Head of caudate nucleus (tissue), 42 donors: ENCODE measurements around the gene VPS9D1.
A peak's percentile ranks its signal among the peaks of the same experiment; 100 is the strongest.
"Not testable (repeated sequence)": the region's sequence is repeated elsewhere in the genome, so short reads cannot be mapped to it uniquely, and the experiment has no call there.

Experiments used
- DNase-seq, 42 donors: peaks; one replicate each; pipeline versions ENCODE4 v3.0.0 to v3.0.0-alpha.2; 2020 to 2021; ENCODE audit warnings: mixed read lengths in 7 of 42
- intact Hi-C: fragments of 100-400 bp; cut with DNase I; formaldehyde crosslinking; loops from one replicate; pipeline ENCODE4 v1.15.0; 2022

VPS9D1 gene

DNA sequence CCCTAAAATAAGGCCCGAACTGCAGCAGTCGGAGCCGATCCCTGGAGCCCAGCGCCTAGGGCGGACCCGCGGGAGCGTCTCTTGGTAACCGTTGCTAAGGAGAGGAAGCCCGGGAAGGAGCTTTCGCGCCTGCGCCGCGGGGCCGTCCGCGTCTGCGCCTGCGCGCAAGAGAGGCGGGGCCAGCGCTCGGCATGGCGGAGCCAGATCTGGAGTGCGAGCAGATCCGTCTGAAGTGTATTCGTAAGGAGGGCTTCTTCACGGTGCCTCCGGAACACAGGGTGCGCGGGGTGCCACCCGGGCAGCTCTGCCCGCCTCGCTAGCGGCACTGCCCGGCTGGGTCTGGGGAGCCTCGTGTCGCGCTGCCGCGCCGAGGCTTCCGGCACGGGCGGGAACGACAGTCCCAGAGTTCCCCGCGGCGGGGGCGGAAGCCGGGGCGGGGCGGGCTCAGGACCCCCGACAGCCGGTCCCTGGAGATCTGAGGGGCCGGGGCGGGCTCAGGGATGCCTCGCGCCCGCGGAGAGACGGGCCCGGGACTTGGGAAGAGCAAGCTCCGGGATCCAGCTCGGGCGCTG lies 34.1 kb downstream of the VPS9D1 start, which contains the start of gene CDK10:
TSS of gene CDK10 (plus strand) at position 170 of the 572 bp plus-strand sequence. CDS start at position 192, 22 bp downstream.
- intact Hi-C loops = loop anchor here (10.0 kb wide), 1 partner anchor 122 kb away; the partner anchor contains the start of gene RPL13
- peak; percentile 69 to 97 (median 91) for DNase-seq

DNA sequence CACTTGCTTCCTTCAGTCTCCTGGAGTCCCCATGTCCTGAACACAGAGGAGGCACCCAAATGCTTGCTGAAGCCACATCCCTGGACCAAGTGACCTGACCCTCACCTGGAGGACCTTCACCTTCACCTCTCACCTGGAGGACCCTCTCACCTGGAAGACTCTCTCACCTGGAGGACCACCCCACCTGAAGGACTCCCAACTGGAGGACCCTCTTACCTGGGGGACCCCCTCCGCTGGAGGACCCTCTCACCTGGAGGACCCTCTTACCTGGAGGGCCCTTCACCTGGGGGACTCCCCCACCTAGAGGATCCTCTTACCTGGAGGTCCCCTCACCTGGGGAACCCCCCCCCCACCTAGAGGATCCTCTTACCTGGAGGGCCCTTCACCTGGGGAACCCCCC lies 34.8 kb downstream of the VPS9D1 start:
- intact Hi-C loops = loop anchor here (10.0 kb wide), 1 partner anchor 121 kb away; the partner anchor contains the start of gene RPL13
- DNase-seq = no peak

DNA sequence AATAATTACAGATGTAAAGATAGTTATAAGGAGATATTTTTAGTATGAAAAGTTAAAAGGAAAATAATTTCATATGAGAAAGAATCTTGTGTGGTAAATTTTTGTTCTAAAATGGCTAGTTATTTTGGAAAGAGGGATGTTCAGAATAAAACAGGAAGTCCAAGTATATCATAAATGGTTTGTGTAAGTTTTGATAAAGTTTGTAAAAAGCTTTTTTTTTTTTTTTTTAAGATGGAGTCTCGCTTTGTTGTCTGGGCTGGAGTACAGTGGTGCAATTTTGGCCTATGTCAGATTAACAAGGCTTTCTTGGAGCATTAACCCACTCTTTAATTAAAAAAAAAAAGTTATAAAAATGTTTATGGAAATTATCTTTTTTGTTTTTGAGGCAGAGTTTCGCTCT lies 42.4 kb downstream of the VPS9D1 start:
- no peak for DNase-seq
- intact Hi-C loops = no loop called here

DNA sequence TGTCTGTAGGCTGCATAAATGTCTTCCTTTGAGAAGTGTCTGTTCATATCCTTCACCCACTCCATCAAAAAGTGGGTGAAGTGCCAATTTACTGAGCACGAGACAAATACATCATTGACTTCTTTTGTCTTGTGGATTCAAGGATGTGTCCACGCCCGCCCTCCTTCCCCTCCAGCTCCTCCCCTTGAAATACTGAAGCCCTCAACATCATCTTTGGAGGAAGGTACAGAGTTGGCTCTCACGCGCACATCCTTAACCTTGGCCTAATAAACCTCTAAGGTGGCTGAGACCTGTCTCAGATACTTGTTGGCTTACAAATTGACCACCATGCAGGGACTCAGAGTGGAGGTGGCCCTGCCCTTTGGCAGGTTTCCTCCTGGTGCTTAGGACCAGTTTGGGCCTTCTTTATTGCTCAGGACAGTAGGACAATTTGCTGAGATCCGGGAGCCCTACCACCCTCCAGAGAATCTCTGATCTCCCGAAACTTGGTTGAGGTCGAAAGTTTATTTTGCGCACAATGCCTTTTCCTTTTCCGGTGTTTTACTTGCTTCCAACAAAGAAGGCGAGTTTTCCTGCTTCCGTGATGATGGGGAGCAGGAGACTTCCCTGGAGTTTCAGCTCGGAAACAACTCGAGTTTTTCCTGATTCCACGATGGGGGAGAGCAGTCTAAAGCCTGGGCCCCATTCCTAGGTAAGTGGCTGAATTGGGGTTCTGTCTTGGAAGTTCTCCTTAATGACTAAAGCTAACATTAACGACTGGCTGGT lies 48.3 kb downstream of the VPS9D1 start:
- DNase-seq = no peak
- intact Hi-C loops = no loop called here

DNA sequence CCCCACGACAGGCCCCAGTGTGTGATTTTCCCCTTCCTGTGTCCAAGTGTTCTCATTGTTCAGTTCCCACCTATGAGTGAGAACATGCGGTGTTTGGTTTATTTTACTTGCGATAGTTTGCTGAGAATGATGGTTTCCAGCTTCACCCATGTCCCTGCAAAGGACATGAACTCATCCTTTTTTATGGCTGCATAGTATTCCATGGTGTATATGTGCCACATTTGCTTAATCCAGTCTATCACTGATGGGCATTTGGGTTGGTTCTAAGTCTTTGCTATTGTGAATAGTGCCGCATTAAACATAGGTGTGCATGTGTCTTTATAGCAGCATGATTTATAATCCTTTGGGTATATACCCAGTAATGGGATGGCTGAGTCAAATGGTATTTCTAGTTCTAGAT lies 49.1 kb downstream of the VPS9D1 start:
- intact Hi-C loops, DNase-seq: not testable (repeated sequence)

DNA sequence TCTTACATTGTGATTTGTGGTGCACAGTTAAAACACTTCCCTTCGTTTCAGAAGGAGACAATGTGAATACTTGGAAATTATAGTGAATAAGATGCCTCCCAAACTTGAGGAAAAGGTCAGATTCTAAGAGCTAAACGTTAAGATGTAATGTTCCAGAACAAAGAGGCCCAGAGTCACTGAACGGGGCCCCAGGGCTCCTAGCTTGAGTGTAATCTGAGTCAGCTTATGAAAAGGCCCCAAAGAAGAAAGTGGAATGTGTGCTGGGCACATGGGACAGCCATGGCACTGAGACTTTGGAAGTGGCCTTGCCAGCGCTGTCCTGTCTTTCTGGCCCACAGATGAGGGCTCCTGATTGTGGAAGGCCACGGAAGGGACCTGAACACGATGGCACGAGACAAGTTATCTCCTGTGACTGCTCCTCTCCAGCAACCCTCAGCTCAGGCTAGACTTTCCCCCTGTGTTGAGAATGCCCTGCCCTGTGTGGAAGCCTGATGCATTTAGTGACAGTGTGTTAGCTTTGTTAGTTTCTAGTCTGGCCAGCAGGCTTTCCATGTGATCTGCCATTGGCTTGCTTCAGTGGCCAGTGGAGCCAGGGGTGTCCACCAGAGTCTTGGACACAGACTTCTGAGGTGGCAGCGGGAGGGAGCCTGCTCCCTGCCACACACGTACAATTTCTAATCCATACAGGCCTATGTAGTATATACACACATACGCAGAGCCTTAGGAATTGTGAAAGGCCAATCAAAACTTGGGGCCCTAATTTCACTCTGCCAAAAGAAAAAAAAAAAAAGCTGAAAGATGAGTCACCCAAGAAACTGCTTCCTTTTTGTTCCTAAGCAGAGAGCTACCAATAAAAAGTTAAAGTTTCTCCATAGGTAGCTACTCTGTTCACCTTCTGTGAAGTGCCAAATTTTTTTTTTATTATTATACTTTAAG lies 49.9 kb downstream of the VPS9D1 start:
- no peak for DNase-seq
- intact Hi-C loops = no loop called here

DNA sequence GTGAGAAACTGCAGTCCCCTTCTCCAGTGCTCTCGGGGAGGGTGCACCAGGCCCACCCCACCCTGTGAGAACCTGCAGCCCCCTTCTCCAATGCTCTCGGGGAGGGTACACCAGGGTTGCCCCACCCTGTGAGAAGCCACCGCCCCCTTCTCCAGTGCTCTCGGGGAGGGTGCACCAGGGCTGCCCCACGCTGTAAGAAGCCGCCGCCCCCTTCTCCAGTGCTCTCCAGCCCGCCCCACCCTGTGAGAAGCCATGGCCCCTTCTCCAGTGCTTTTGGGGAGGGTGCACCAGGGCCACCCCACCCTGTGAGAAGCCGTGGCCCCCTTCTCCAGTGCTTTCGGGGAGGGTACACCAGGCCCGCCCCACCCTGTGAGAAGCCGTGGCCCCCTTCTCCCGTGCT lies 50.9 kb downstream of the VPS9D1 start:
- no peak for DNase-seq
- intact Hi-C loops = no loop called here

DNA sequence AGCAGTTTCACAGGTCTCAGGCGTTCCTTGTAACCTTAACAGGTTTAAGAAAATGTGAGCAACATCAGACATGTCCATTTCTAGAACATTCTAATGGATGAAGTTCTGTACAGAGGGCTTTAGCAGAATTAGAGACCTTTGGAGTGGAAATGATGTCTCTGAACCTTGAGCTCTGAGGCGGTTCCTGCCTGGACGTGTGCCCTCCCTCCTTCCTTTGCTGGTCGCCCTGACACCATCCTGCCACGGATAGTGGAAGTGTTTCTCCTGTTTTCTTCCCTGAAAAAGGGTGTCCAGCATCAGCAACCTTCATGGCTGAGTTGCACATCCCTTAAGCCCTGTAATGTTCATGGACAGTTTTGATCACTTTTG lies 51.9 kb downstream of the VPS9D1 start:
- intact Hi-C loops = no loop called here
- no peak for DNase-seq

DNA sequence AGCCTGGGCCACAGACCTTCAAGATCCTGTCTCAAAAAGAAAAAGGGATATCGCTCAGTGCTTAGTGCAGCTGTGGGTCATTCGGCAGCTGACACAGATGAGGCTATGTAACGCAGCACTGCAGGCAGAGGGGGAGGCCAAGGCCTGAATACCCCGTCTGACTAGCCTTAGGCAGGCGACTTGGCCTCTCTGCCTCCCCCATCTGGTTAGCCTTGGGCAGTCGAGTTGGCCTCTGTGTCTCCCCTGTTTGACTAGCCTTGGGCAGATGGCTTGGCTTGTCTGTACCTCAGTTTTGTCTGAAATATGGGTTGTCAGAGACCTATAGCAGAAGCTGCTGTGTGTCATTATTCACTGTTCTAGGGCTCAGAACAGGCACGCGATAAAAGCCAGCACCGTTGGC lies 53.1 kb downstream of the VPS9D1 start:
- DNase-seq = no peak
- intact Hi-C loops = no loop called here

DNA sequence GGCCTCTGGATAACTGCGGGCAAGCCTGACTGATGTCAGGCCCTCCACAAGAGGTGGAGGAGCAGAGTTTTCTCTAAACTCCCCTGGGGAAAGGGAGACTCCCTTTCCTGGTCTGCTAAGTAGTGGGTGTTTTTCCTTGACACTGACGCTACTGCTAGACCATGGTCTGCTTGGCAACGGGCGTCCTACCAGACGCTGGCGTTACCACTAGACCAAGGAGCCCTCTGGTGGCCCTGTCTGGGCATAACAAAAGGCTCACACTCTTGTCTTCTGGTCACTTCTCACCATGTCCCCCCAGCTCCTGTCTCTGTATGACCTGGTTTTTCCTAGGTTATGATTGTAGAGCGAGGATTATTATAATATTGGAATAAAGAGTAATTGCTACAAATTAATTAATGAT lies 53.7 kb downstream of the VPS9D1 start:
- peak in 24 of 42 donors; percentile 21 to 65 (median 40) for DNase-seq
- intact Hi-C loops = not testable (repeated sequence)

DNA sequence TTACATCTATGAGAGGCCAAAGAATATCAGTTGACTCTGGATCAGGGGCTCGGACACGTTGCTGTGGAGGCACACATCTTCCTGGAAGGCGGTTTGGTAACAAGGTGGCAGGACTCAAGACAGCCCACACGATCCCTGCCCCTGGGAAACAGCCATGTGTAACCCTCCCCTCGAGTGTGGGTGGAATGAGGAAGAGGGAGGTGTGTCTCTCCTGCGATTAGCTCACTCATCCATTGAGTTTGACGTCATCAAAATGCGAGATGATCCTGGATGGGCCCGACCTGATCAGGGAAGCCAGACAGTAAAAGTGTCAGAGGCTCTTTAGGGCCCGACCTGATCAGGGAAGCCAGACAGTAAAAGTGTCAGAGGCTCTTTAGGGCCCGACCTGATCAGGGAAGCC lies 56.5 kb downstream of the VPS9D1 start:
- peak in 3 of 42 donors; percentile 22 to 58 (median 27) for DNase-seq
- intact Hi-C loops = not testable (repeated sequence)

DNA sequence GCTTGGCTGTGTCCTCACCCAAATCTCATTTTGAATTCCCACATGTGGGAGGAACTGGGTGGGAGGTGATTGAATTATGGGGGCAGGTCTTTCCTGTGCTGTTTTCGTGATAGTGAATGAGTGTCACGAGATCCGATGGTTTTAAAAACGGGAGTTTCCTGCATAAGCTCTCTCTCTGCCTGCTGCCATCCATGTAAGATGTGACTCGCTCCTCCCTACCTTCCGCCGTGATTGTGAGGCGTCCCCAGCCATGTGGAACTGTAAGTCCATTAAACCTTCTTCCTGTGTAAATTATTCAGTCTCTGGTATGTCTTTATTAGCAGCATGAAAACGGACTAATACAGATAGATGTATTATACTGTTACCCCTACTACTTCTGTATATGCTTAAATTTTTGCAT lies 59.5 kb downstream of the VPS9D1 start:
- intact Hi-C loops = no loop called here
- no peak for DNase-seq

DNA sequence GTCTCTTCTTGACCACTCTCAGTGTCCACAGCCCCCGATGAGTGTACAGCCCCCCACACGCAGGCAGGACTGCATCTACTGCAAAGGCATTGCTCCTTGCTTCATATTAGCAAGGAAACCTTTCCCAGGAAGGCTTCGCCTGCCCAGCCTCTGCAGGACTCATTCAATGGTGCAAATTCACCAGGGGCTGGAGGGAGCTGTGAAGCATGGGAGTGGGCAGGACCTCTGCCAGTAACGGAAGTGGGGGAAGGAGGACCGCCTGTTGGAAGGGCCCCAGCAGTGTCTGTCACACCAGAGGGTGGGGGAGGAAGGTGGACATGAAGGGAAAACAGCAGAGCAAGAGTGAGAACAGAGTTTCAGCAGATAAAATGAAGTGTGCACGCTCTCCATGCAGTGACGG lies 60.6 kb downstream of the VPS9D1 start:
- intact Hi-C loops = no loop called here
- DNase-seq = no peak

DNA sequence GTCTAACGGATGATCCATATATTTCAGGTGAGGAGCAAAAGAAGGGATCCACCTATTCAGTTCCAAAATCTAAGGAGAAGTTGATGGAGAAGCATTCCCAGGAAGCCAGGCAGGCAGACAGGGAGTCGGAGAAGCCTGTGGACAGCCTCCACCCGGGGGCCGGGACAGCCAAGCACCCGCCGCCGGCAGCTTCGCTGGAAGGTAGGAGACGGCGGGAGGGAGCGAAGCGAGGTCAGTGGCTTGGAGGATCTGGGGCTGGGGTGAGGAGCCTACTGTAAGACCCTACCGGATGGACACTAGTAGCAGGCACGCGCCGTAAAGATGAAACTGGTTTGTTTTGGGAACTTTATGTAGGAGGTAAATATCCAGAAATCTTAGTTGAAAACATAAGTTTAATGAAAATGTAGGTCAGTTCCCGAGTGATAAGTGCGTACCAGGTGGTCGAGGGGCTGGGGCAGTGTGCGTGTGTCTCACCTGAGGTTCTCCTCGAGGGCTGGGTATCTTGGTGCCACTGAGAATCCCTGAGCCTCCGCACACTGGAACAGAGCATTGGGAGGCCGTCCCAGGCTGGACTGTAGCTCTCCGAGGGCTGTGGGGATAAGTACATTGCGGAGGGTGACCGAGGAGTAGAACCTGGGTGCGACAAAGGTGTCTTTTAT lies 62.3 kb downstream of the VPS9D1 start:
- peak in 3 of 42 donors; percentile 19 to 56 (median 28) for DNase-seq
- intact Hi-C loops = no loop called here

DNA sequence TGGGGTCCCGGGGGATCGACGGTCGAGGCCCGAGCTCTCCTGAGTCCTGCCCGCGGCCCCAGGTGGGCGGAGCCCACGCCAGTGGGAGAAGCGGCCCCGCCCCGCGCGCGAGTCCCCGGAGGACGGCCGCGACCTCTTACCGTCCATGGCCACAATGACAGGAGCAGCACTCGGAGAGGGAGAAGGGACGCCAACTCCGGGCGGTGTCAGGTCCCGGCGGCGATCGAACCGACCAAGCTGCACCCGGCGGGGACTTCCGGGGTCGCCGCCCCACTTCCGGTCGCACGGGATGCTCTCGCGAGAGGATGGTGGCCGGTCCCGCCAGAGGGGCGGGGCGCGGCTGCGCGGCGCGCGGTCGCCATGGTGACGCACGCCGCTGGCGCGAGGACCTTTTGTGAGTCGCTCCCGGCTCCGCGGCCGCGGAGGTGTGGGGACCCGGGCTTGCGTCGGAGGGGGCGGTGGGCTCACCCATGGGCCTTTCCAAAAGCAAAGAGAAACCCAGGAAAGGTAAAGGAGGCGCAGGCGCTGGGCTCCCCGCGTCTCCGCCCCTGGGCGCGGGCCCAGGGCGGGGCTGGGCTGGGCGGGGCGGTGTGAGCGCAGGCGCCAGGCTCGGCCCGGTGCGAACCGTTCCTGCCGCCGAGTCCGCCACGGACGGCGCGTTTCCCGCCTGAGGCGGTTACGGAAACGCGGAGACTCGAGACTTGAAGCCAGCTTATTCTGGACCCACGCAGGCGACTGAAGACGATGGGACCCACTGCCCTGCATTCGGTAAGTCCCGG lies 63.1 kb downstream of the VPS9D1 start, which contains the start of the genes CHMP1A and SPATA33:
TSS of gene CHMP1A (minus strand) at position 267 of the 779 bp plus-strand sequence. CDS start at position 147, 120 bp downstream.
TSS of gene SPATA33 (plus strand) at position 395 of the 779 bp plus-strand sequence. CDS start at position 471, 76 bp downstream.
- DNase-seq = peak; percentile 65 to 97 (median 92)
- intact Hi-C loops = no loop called here
